HepG2 (cell line): ENCODE data around the gene CLIP2. TPM values are rescaled to one million over a fixed set of nuclear protein-coding genes. Genes with fewer than 3 reads are reported as not detected.

Experiments
- ATAC-seq: fragments of 200-7000 bp; cut with Tn5 transposase; 3 replicates; pipeline ENCODE4 v1.9.1; 2020; ENCODE audit warnings: mild to moderate bottlenecking, moderate library complexity
- BruUV-seq: library from RNA; stranded (reverse); fragments of 400-500 nt; replicated peaks from 2 replicates; lab custom pipeline; 2021; lab: Mats Ljungman, UMichigan
- CTCF ChIA-PET: fragments of 300-600 bp; formaldehyde crosslinking; extraction: SDS; loops from one replicate; lab custom pipeline; 2021; ENCODE audit warnings: low total read pairs, inconsistent platforms, low intra/inter-chr PET ratio; lab: Yijun Ruan, JAX
- POLR2A ChIA-PET: fragments of 350-600 bp; sonication (Branson Sonifier 250); formaldehyde crosslinking; loops from one replicate; lab custom pipeline; 2020; ENCODE audit warnings: antibody characterized with exemption, inconsistent platforms; lab: Yijun Ruan, JAX
- DNase-seq: peaks from one replicate; pipeline ENCODE4 v3.0.0-alpha.2; 2015; ENCODE audit warnings: low spot score
- FAIRE-seq: peaks from 3 replicates; lab custom pipeline; 2011; peaks lifted over from hg19 to GRCh38; lab: Jason Lieb, UNC
- H2AFZ ChIP-seq: one replicate; pipeline ENCODE4 v1.6.1; 2011; ENCODE audit warnings: low read length, inconsistent platforms
- H3K27ac ChIP-seq: fragments of 300-600 bp; 3 replicates; pipeline ENCODE4 v1.8.0; 2011; ENCODE audit warnings: mixed run types, mild to moderate bottlenecking, mixed read lengths, low read length, inconsistent platforms; ENCODE audit not compliant: insufficient read depth; ENCODE audit errors: extremely low read length
- H3K27me3 ChIP-seq, 2 experiments: fragments of 200-600 bp in 1 of 2; 2 replicates in 1 of 2; 3 replicates in 1 of 2; pipeline versions ENCODE4 v1.6.0 to v1.8.0; 2011; ENCODE audit warnings: low read length in 2 of 2, mild to moderate bottlenecking in 2 of 2, moderate library complexity in 2 of 2, inconsistent platforms in 1 of 2; ENCODE audit not compliant: insufficient read depth in 2 of 2, control insufficient read depth in 1 of 2
- H3K36me3 ChIP-seq, 2 experiments: fragments of 200-600 bp in 1 of 2; replicated peaks in 1 of 2; 2 replicates in 1 of 2; 3 replicates in 1 of 2; pipeline versions ENCODE4 v1.5.1 to v1.8.0; 2011; ENCODE audit warnings: low read length in 2 of 2, inconsistent platforms in 1 of 2; ENCODE audit not compliant: insufficient read depth in 2 of 2, control insufficient read depth in 1 of 2
- H3K4me1 ChIP-seq: 2 replicates; pipeline ENCODE4 v1.5.1; 2012; ENCODE audit warnings: low read length, inconsistent platforms; ENCODE audit not compliant: insufficient read depth
- H3K4me2 ChIP-seq: 2 replicates; pipeline ENCODE4 v1.6.0; 2011; ENCODE audit warnings: low read depth, low read length, inconsistent platforms
- H3K4me3 ChIP-seq, 3 experiments: fragments of 200-600 bp in 1 of 3; sonication (generic), shearing (Covaris generic) in 1 of 3; replicated peaks in 1 of 3; 2 replicates each; pipeline ENCODE4 v1.5.1; 2011 to 2016; ENCODE audit warnings: low read length in 3 of 3, inconsistent platforms in 2 of 3, low read depth in 2 of 3, mild to moderate bottlenecking in 2 of 3, control low read depth in 1 of 3, mixed read lengths in 1 of 3; ENCODE audit not compliant: insufficient read depth in 1 of 3
- H3K79me2 ChIP-seq: one replicate; pipeline ENCODE4 v1.6.1; 2011; ENCODE audit warnings: low read length, inconsistent platforms; ENCODE audit not compliant: insufficient read depth
- H3K9ac ChIP-seq: 2 replicates; pipeline ENCODE4 v1.6.0; 2011; ENCODE audit warnings: mild to moderate bottlenecking, low read depth, low read length, inconsistent platforms; ENCODE audit not compliant: insufficient read depth
- H3K9me3 ChIP-seq: 2 replicates; pipeline ENCODE4 v1.5.1; 2012; ENCODE audit warnings: mild to moderate bottlenecking, low read length
- H4K20me1 ChIP-seq: 2 replicates; pipeline ENCODE4 v1.6.0; 2011; ENCODE audit warnings: inconsistent platforms, mild to moderate bottlenecking, low read length, moderate library complexity; ENCODE audit not compliant: insufficient read depth
- CENPT ChIP-seq: sonication (generic); formaldehyde crosslinking; IDR thresholded peaks from 2 replicates; pipeline ENCODE4 v1.8.0; 2022; ENCODE audit warnings: low read depth, mild to moderate bottlenecking, moderate library complexity, missing genetic modification reagents
- CHD4 ChIP-seq: fragments of 200-600 bp; sonication (generic); IDR thresholded peaks from 2 replicates; pipeline ENCODE4 v1.7.0; 2017; ENCODE audit warnings: mild to moderate bottlenecking, low read length, borderline replicate concordance
- GTF2F1 ChIP-seq: fragments of 150-350 bp; IDR thresholded peaks from 2 replicates; pipeline ENCODE4 v1.6.1; 2014; ENCODE audit warnings: low read length
- HNRNPL ChIP-seq: fragments of 200-400 bp; formaldehyde crosslinking; IDR thresholded peaks from 2 replicates; pipeline ENCODE4 v1.6.1; 2017; ENCODE audit warnings: mild to moderate bottlenecking, low read depth, low read length
- NCOA5 ChIP-seq: sonication (generic); formaldehyde crosslinking; IDR thresholded peaks from 2 replicates; pipeline ENCODE4 v1.4.0; 2020; ENCODE audit warnings: missing genetic modification reagents
- RBAK ChIP-seq: sonication (generic); formaldehyde crosslinking; IDR thresholded peaks from 2 replicates; pipeline ENCODE4 v1.5.1; 2020; ENCODE audit warnings: mild to moderate bottlenecking, missing genetic modification reagents
- RBM22 ChIP-seq: fragments of 200-400 bp; formaldehyde crosslinking; optimal IDR thresholded peaks from 2 replicates; pipeline ENCODE3; 2017; ENCODE audit warnings: mild to moderate bottlenecking, low read length, moderate library complexity
- SALL1 ChIP-seq: sonication (generic); formaldehyde crosslinking; IDR thresholded peaks from 2 replicates; pipeline ENCODE4 v1.8.0; 2022; ENCODE audit warnings: mild to moderate bottlenecking, missing genetic modification reagents
- SMARCC2 ChIP-seq: fragments of 450-650 bp; IDR thresholded peaks from 2 replicates; pipeline ENCODE4 v1.6.1; 2017; ENCODE audit warnings: antibody characterized with exemption, mild to moderate bottlenecking
- SOX13 ChIP-seq, 3 experiments: fragments of 450-650 bp in 1 of 3; sonication (generic) in 1 of 3; formaldehyde crosslinking in 1 of 3; IDR thresholded peaks in 2 of 3; conservative IDR thresholded peaks in 1 of 3; 2 replicates each; pipeline versions ENCODE4 v1.5.0 to v1.6.1; 2016 to 2020; ENCODE audit warnings: antibody characterized with exemption in 1 of 3, mild to moderate bottlenecking in 1 of 3, missing compliant biosample characterization in 1 of 3, missing genetic modification reagents in 1 of 3, moderate library complexity in 1 of 3
- TBL1XR1 ChIP-seq: fragments of 150-350 bp; IDR thresholded peaks from 2 replicates; pipeline ENCODE4 v1.6.1; 2014; ENCODE audit warnings: borderline replicate concordance, low read length; ENCODE audit not compliant: partially characterized antibody
- ZFP37 ChIP-seq: sonication (generic); formaldehyde crosslinking; IDR thresholded peaks from 2 replicates; pipeline ENCODE4 v1.4.0; 2020; ENCODE audit warnings: missing genetic modification reagents, borderline replicate concordance
- ZMAT3 ChIP-seq: sonication (generic); formaldehyde crosslinking; conservative IDR thresholded peaks from 2 replicates; pipeline ENCODE4 v1.7.0; 2021; ENCODE audit warnings: missing genetic modification reagents
- ZNF136 ChIP-seq: sonication (generic); formaldehyde crosslinking; IDR thresholded peaks from 2 replicates; pipeline ENCODE4 v1.8.1; 2022; ENCODE audit warnings: low read depth, mild to moderate bottlenecking, moderate library complexity, missing genetic modification reagents
- ZNF205 ChIP-seq: IDR thresholded peaks from 2 replicates; pipeline ENCODE4 v1.6.1; 2018; ENCODE audit warnings: missing biosample characterization, missing genetic modification reagents
- ZNF614 ChIP-seq: IDR thresholded peaks from 2 replicates; pipeline ENCODE4 v1.6.1; 2018; ENCODE audit warnings: missing biosample characterization, missing genetic modification reagents, inconsistent platforms, borderline replicate concordance
- ZNF660 ChIP-seq: sonication (generic); formaldehyde crosslinking; IDR thresholded peaks from 2 replicates; pipeline ENCODE4 v1.5.1; 2020; ENCODE audit warnings: mild to moderate bottlenecking, low read depth, missing genetic modification reagents, borderline replicate concordance
- ZNF749 ChIP-seq: sonication (generic); formaldehyde crosslinking; IDR thresholded peaks from 2 replicates; pipeline ENCODE4 v1.8.0; 2022; ENCODE audit warnings: mild to moderate bottlenecking, missing genetic modification reagents, moderate library complexity, borderline replicate concordance
- ZNF773 ChIP-seq: sonication (generic); formaldehyde crosslinking; IDR thresholded peaks from 2 replicates; pipeline ENCODE4 v1.4.0; 2020; ENCODE audit warnings: missing genetic modification reagents, borderline replicate concordance
- ZNF816 ChIP-seq: sonication (generic); formaldehyde crosslinking; IDR thresholded peaks from 2 replicates; pipeline ENCODE4 v1.8.0; 2022; ENCODE audit warnings: missing genetic modification reagents, mild to moderate bottlenecking, borderline replicate concordance
- ZNF883 ChIP-seq: sonication (generic); formaldehyde crosslinking; IDR thresholded peaks from 2 replicates; pipeline ENCODE4 v1.5.1; 2020; ENCODE audit warnings: mild to moderate bottlenecking, missing genetic modification reagents; ENCODE audit errors: not compliant biosample characterization
- WGBS: methylation state at CpG from one replicate; pipeline ENCODE4 v1.1.6; 2017; ENCODE audit warnings: low lambda C conversion rate; 5-methylcytosine and 5-hydroxymethylcytosine counted together
- in situ Hi-C: cut with HindIII; loops from 2 replicates; pipeline ENCODE4 v1.10.0; 2017; ENCODE audit warnings: low pct_unique_long_range_greater_than_20kb; ENCODE audit not compliant: extremely low pct_ligation_motif_present
- intact Hi-C: fragments of 100-400 bp; cut with micrococcal nuclease; formaldehyde crosslinking; loops from one replicate; pipeline ENCODE4 v1.10.0; 2022; ENCODE audit not compliant: unreplicated experiment
- polyA plus RNA-seq, 8 experiments: library from polyadenylated mRNA; depleted of rRNA in 3 of 8; stranded (reverse) in 7 of 8; unstranded in 1 of 8; fragments of >200 nt; fragmentation: Illumina TruSeq in 4 of 8; extraction: Trizol in 4 of 8; gene quantifications; 2 replicates each; pipeline versions ENCODE4 v1.2.1 to v1.2.3, GENCODE V29; 2011 to 2016; ENCODE audit warnings: low read depth in 4 of 8, missing spikeins in 1 of 8, mixed read lengths in 1 of 8; ENCODE audit not compliant: insufficient read depth in 1 of 8
- total RNA-seq, 5 experiments: library from RNA; depleted of rRNA; stranded (reverse); fragments of >200 nt; fragmentation: Illumina TruSeq; extraction: Trizol; gene quantifications; 2 replicates each; pipeline ENCODE4 v1.2.3, GENCODE V29; 2016; ENCODE audit warnings: low read depth in 1 of 5
- TF ChIP-seq, protein P1 (sequence below): sonication (generic); formaldehyde crosslinking; IDR thresholded peaks from 2 replicates; pipeline ENCODE4 v1.5.0; 2020; ENCODE audit warnings: missing genetic modification reagents
- TF ChIP-seq, protein P2 (sequence below): sonication (generic); formaldehyde crosslinking; IDR thresholded peaks from 2 replicates; pipeline ENCODE4 v1.4.0; 2020; ENCODE audit warnings: mild to moderate bottlenecking, missing genetic modification reagents

Gene CLIP2
- total and polyA plus RNA-seq, 2 of the 13 experiments (the other 11 are each of a cell fraction or from before 2014, with no cell fraction given), result 6.5 to 17.4 TPM

DNA sequence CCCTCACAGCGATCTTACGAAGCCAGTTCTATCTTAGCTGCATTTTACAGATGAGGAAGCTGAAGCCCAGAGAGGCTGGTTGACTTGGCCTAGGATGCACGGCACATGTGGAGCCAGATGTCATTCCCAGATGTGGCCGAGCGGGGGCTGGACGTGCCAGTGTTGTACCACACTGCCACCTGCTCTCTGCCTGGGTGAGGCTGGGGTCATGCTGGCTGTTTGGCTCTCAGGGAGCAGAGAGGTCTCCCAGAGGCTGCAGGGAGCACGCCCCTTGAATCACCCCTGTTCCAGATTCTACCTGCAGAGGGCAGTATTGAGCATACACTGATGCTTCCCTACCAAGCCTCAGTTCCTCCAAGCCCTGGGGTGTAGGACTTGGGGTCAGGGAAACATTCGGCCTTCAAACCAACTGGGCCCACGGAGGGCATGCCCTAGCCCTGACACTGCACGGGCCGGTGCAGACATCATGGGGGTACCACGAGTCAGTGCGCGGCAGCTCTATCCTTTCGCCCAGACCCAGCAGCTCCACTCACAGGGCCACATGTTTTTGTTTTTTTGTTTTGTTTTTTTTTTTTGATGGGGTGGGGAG, 160.7 kb downstream of the CLIP2 start:
- ChIA-PET CTCF (interaction anchor here (0.7 to 2.5 kb wide), 2 partner anchors 32 to 95 kb away, joined by 3 to 13 read pairs; no protein-coding TSS in a partner anchor), POLR2A (interaction anchor here (0.7 kb wide), 1 partner anchor 928 kb away, joined by 3 read pairs; no protein-coding TSS in a partner anchor)
- in situ Hi-C loops, result no loop called here
- H3K27me3 ChIP-seq, result 0 out of 5 replicates have a peak, but pooled peaks cover 0 to 5% of the 10 kb centered on the region in 2 experiments
- ATAC-seq, result peak; percentile 27
- BruUV-seq, result no TSS peak
- H4K20me1 ChIP-seq, result no peaks in the 10 kb centered on the region
- WGBS, result 40% methylated on average over 13 of the region's 15 CpGs
- peaks cover 26% of the 10 kb centered on the region for H3K4me1 ChIP-seq
- peaks cover 5% of the 10 kb centered on the region for H3K79me2 ChIP-seq
- no peaks in the 10 kb centered on the region for H3K36me3 ChIP-seq
- no peak overlapping the region for H3K4me2 ChIP-seq
- FAIRE-seq, result peak; percentile 64
- H2AFZ ChIP-seq, result no peak overlapping the region
- H3K9ac ChIP-seq, result no peak overlapping the region
- intact Hi-C loops, result no loop called here
- no peak overlapping the region for H3K4me3 ChIP-seq
- H3K9me3 ChIP-seq, result no peaks in the 10 kb centered on the region
- peak; percentile 61 for DNase-seq
- H3K27ac ChIP-seq, result no peak overlapping the region
- TF ChIP-seq ZFP37 (no peak), ZNF614 (peak; percentile 35; the same call in 1 of the 2 replicates), RBAK (CRISPR knock-in tag) (no peak), CHD4 (no peak), GTF2F1 (no peak), ZMAT3 (CRISPR knock-in tag) (no peak), SOX13 (IDR thresholded peaks at IDR 0.05) (no peak), SOX13 (CRISPR knock-in tag; conservative IDR thresholded peaks at IDR 0.05 in 1 of 2, IDR thresholded peaks at IDR 0.05 in 1 of 2) (no peak), ZNF205 (CRISPR knock-in tag) (no peak), TBL1XR1 (no peak), ZNF816 (CRISPR knock-in tag) (no peak), ZNF136 (CRISPR knock-in tag) (no peak), ZNF749 (CRISPR knock-in tag) (no peak), SALL1 (0 out of 2 replicates have a peak, but pooled peaks have one; percentile 10), CENPT (no peak), ZNF883 (CRISPR knock-in tag) (no peak), HNRNPL (0 out of 2 replicates have a peak, but pooled peaks have one; percentile 14), NCOA5 (no peak), SMARCC2 (no peak), ZNF660 (CRISPR knock-in tag) (no peak), RBM22 (no peak), ZNF773 (CRISPR knock-in tag) (no peak)
- TF ChIP-seq, protein P1, sequence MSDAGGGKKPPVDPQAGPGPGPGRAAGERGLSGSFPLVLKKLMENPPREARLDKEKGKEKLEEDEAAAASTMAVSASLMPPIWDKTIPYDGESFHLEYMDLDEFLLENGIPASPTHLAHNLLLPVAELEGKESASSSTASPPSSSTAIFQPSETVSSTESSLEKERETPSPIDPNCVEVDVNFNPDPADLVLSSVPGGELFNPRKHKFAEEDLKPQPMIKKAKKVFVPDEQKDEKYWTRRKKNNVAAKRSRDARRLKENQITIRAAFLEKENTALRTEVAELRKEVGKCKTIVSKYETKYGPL, result no peak
- TF ChIP-seq, protein P2, sequence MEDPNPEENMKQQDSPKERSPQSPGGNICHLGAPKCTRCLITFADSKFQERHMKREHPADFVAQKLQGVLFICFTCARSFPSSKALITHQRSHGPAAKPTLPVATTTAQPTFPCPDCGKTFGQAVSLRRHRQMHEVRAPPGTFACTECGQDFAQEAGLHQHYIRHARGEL (CRISPR knock-in tag), result no peak
